A549 (cell line): ENCODE measurements around the gene UFD1. TPM values are rescaled to one million over a fixed set of nuclear protein-coding genes. Genes with fewer than 3 reads are reported as not detected.

Experiments used
- ATAC-seq, 2 experiments: fragments of 200-7000 bp in 1 of 2; fragments of >200 bp in 1 of 2; cut with Nextera tagmentation in 1 of 2; cut with Tn5 transposase in 1 of 2; 3 replicates each; pipeline versions ENCODE4 v1.8.0 to v1.9.1; 2018 to 2020; ENCODE audit warnings: mild to moderate bottlenecking in 1 of 2, moderate library complexity in 1 of 2
- CTCF ChIA-PET: fragments of 300-600 bp; sonication (Branson Sonifier 250); formaldehyde crosslinking; extraction: SDS; loops from one replicate; lab custom pipeline; 2021; ENCODE audit warnings: antibody characterized with exemption, inconsistent platforms; lab: Yijun Ruan, JAX
- POLR2A ChIA-PET: fragments of 350-600 bp; formaldehyde crosslinking; extraction: SDS; loops from one replicate; lab custom pipeline; 2021; ENCODE audit warnings: antibody characterized with exemption, inconsistent platforms; lab: Yijun Ruan, JAX
- DNase-seq, 2 experiments: peaks; one replicate each; pipeline versions ENCODE4 v3.0.0 to v3.0.0-alpha.2; 2011 to 2016; ENCODE audit warnings: low read depth in 1 of 2, low spot score in 1 of 2
- FAIRE-seq: peaks from 2 replicates; lab custom pipeline; 2011; peaks lifted over from hg19 to GRCh38; lab: Jason Lieb, UNC
- H3K27ac ChIP-seq, 2 experiments: fragments of >200 bp; sonication (Bioruptor Twin); formaldehyde crosslinking; 3 replicates each; pipeline ENCODE4 v1.5.1; 2016 to 2017
- H3K4me1 ChIP-seq: fragments of >200 bp; sonication (Bioruptor Twin); formaldehyde crosslinking; 3 replicates; pipeline ENCODE4 v1.6.1; 2016
- H3K4me2 ChIP-seq: fragments of >200 bp; sonication (Bioruptor Twin); formaldehyde crosslinking; 3 replicates; pipeline ENCODE4 v1.6.1; 2016
- H3K4me3 ChIP-seq: fragments of >200 bp; sonication (Bioruptor Twin); formaldehyde crosslinking; 3 replicates; pipeline ENCODE4 v1.5.1; 2016
- H3K9me3 ChIP-seq: fragments of >200 bp; sonication (Bioruptor Twin); formaldehyde crosslinking; 3 replicates; pipeline ENCODE4 v1.6.1; 2016
- CBX8 ChIP-seq: fragments of 200-600 bp; sonication (generic); IDR thresholded peaks from 2 replicates; pipeline ENCODE4 v1.6.1; 2016
- CEBPB ChIP-seq, 2 experiments: fragments of >200 bp in 1 of 2; sonication (Bioruptor Twin) in 1 of 2; formaldehyde crosslinking in 1 of 2; IDR thresholded peaks; 2 replicates each; pipeline ENCODE4 v1.6.1; 2012 to 2016
- CHD2 ChIP-seq: fragments of 150-350 bp; IDR thresholded peaks from 2 replicates; pipeline ENCODE4 v1.6.1; 2014; ENCODE audit warnings: low read length; ENCODE audit not compliant: partially characterized antibody
- CHD4 ChIP-seq: fragments of 200-600 bp; sonication (generic); IDR thresholded peaks from 2 replicates; pipeline ENCODE4 v1.6.1; 2016; ENCODE audit warnings: antibody characterized with exemption, mild to moderate bottlenecking, borderline replicate concordance
- EHF ChIP-seq: fragments of 250-450 bp; sonication (Bioruptor Pico); IDR thresholded peaks from 2 replicates; pipeline ENCODE4 v1.5.0; 2020; ENCODE audit warnings: mild to moderate bottlenecking
- EHMT2 ChIP-seq: fragments of 200-600 bp; sonication (generic); IDR thresholded peaks from 2 replicates; pipeline ENCODE4 v1.6.1; 2016; ENCODE audit warnings: antibody characterized with exemption, low read depth, mild to moderate bottlenecking, moderate library complexity
- EP300 ChIP-seq, 2 experiments: fragments of >200 bp; sonication (Bioruptor Twin); formaldehyde crosslinking; IDR thresholded peaks; 2 replicates in 1 of 2; 3 replicates in 1 of 2; pipeline ENCODE4 v1.6.1; 2016 to 2017
- FOSL2 ChIP-seq, 2 experiments: fragments of 450-650 bp in 1 of 2; fragments of >200 bp in 1 of 2; sonication (Bioruptor Twin) in 1 of 2; formaldehyde crosslinking; IDR thresholded peaks; 2 replicates each; pipeline versions ENCODE4 v1.5.0 to v1.6.1; 2016 to 2020; ENCODE audit warnings: mild to moderate bottlenecking in 1 of 2, moderate library complexity in 1 of 2
- GATA3 ChIP-seq: IDR thresholded peaks from 2 replicates; pipeline ENCODE4 v1.6.1; 2012; ENCODE audit warnings: borderline replicate concordance
- HOXB13 ChIP-seq: fragments of 250-450 bp; sonication (Bioruptor Pico); IDR thresholded peaks from 2 replicates; pipeline ENCODE4 v1.5.0; 2020; ENCODE audit warnings: low read depth, mild to moderate bottlenecking, moderate library complexity
- JUN ChIP-seq, 2 experiments: fragments of >200 bp; sonication (Bioruptor Twin); formaldehyde crosslinking; IDR thresholded peaks; 2 replicates in 1 of 2; 3 replicates in 1 of 2; pipeline ENCODE4 v1.6.1; 2016 to 2017
- JUNB ChIP-seq: fragments of >200 bp; sonication (Bioruptor Twin); formaldehyde crosslinking; IDR thresholded peaks from 2 replicates; pipeline ENCODE4 v1.6.1; 2016
- KDM1A ChIP-seq: fragments of 200-600 bp; sonication (generic); IDR thresholded peaks from 2 replicates; pipeline ENCODE4 v1.6.1; 2016; ENCODE audit warnings: low read depth, mild to moderate bottlenecking
- KDM5A ChIP-seq: fragments of 200-600 bp; sonication (generic); IDR thresholded peaks from 2 replicates; pipeline ENCODE4 v1.6.1; 2016; ENCODE audit warnings: antibody characterized with exemption, mild to moderate bottlenecking
- MAZ ChIP-seq: fragments of 150-350 bp; IDR thresholded peaks from 2 replicates; pipeline ENCODE4 v1.6.1; 2014; ENCODE audit warnings: antibody characterized with exemption, low read depth, low read length, borderline replicate concordance
- MYC ChIP-seq: IDR thresholded peaks from 2 replicates; pipeline ENCODE4 v1.6.1; 2012; ENCODE audit warnings: mild to moderate bottlenecking, inconsistent platforms, low read length, improper control_type of control experiment, borderline replicate concordance
- NFE2L2 ChIP-seq: fragments of 150-350 bp; conservative IDR thresholded peaks from 2 replicates; pipeline ENCODE4 v1.6.1; 2014; ENCODE audit warnings: low read length
- PHF8 ChIP-seq: fragments of 200-600 bp; sonication (generic); IDR thresholded peaks from 2 replicates; pipeline ENCODE4 v1.6.1; 2016; ENCODE audit warnings: low read depth, mild to moderate bottlenecking, antibody characterized with exemption, moderate library complexity, borderline replicate concordance
- POLR2A ChIP-seq: IDR thresholded peaks from 2 replicates; pipeline ENCODE4 v1.6.1; 2012; ENCODE audit warnings: mild to moderate bottlenecking, low read length
- POLR2AphosphoS2 ChIP-seq: conservative IDR thresholded peaks from 2 replicates; pipeline ENCODE4 v1.6.1; 2012; ENCODE audit warnings: low read length, improper control_type of control experiment, inconsistent platforms
- RAD21 ChIP-seq, 2 experiments: fragments of >200 bp in 1 of 2; sonication (Bioruptor Twin) in 1 of 2; formaldehyde crosslinking in 1 of 2; IDR thresholded peaks in 1 of 2; conservative IDR thresholded peaks in 1 of 2; 2 replicates in 1 of 2; 3 replicates in 1 of 2; pipeline ENCODE4 v1.6.1; 2012 to 2018; ENCODE audit warnings: inconsistent platforms in 1 of 2
- RCOR1 ChIP-seq: fragments of 150-350 bp; IDR thresholded peaks from 2 replicates; pipeline ENCODE4 v1.6.1; 2014; ENCODE audit warnings: antibody characterized with exemption, low read length, low read depth
- RNF2 ChIP-seq: fragments of 200-600 bp; sonication (generic); IDR thresholded peaks from 2 replicates; pipeline ENCODE4 v1.6.1; 2016; ENCODE audit warnings: low read depth, mild to moderate bottlenecking, antibody characterized with exemption, moderate library complexity, borderline replicate concordance
- SREBF2 ChIP-seq: fragments of 450-650 bp; IDR thresholded peaks from 2 replicates; pipeline ENCODE4 v1.6.1; 2014; ENCODE audit warnings: mild to moderate bottlenecking, moderate library complexity
- TP53 ChIP-seq: fragments of 250-450 bp; sonication (Bioruptor Pico); IDR thresholded peaks from 2 replicates; pipeline ENCODE4 v1.5.0; 2021; ENCODE audit warnings: mild to moderate bottlenecking, moderate library complexity
- ZFP36 ChIP-seq: fragments of 450-650 bp; IDR thresholded peaks from 2 replicates; pipeline ENCODE4 v1.6.1; 2014; ENCODE audit warnings: borderline replicate concordance; ENCODE audit not compliant: partially characterized antibody
- WGBS: methylation state at CpG from one replicate; pipeline ENCODE4 v1.1.6; 2017; ENCODE audit errors: missing lambda C conversion rate; 5-methylcytosine and 5-hydroxymethylcytosine counted together
- polyA plus RNA-seq, 4 experiments: library from polyadenylated mRNA; depleted of rRNA in 3 of 4; stranded (reverse); fragments of >200 nt; fragmentation: RNase III in 1 of 4; extraction: RNeasy Plus Mini Kit Qiagen cat#74134 plus additional on column Dnase treatment in 1 of 4; gene quantifications; 2 replicates in 3 of 4; 3 replicates in 1 of 4; pipeline ENCODE4 v1.2.3, GENCODE V29; 2011 to 2017
- TF ChIP-seq, protein P1 (sequence below): fragments of 250-450 bp; sonication (Bioruptor Pico); IDR thresholded peaks from 2 replicates; pipeline ENCODE4 v1.5.0; 2020; ENCODE audit warnings: low read depth, mild to moderate bottlenecking, moderate library complexity
- TF ChIP-seq, protein P2 (sequence below): fragments of 150-350 bp; IDR thresholded peaks from 2 replicates; pipeline ENCODE4 v1.6.1; 2014; ENCODE audit warnings: low read depth, mild to moderate bottlenecking, low read length
- TF ChIP-seq, protein P3 (sequence below): fragments of 450-650 bp; IDR thresholded peaks from 2 replicates; pipeline ENCODE4 v1.6.1; 2014; ENCODE audit warnings: antibody characterized with exemption
- TF ChIP-seq, protein P4 (sequence below): IDR thresholded peaks from 2 replicates; pipeline ENCODE4 v1.6.1; 2012; ENCODE audit warnings: low read depth, borderline replicate concordance
- TF ChIP-seq, protein P5 (sequence below): IDR thresholded peaks from 2 replicates; pipeline ENCODE4 v1.6.1; 2012
- TF ChIP-seq, protein P6 (sequence below): IDR thresholded peaks from 2 replicates; pipeline ENCODE4 v1.6.1; 2012

UFD1 gene
- polyA plus RNA-seq, 2 of the 4 experiments (the other 2 are of a cell fraction), result 95.4 to 96.1 TPM

DNA sequence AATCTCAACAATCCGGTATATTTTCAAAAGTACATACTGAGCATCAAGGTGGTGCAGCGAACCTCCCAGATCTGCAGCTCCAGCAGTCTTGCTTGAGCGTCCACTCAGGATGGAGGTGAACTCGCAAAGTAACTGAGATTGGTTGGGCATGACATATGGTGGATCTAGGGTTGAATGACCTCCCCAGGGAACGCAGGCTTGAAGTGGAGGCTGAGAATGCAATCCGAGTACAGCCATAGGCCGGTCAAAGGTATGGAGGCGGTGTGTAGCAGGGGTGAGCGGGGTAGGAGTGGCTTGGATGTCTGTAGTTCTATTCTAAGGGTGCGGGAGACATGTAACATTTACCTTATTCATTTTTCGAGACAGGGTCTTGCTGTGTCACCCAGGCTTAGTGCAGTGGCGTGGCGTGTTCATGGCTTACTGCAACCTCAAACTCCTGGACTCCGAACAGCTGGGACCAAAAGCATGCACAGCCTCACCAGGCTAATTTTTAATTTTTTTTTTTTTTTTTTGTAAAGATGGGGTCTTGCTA is 30.9 kb downstream of the UFD1 start:
- H3K4me3 ChIP-seq, result peak overlapping the region; percentile 66
- FAIRE-seq (no peak), DNase-seq (peak; percentile 31 to 39), ATAC-seq (peak; percentile 45 to 62)
- H3K4me2 ChIP-seq, result peak overlapping the region; percentile 96
- no peaks in the 10 kb centered on the region for H3K9me3 ChIP-seq
- peak overlapping the region; percentile 88 to 97 for H3K27ac ChIP-seq
- H3K4me1 ChIP-seq, result peaks cover 13% of the 10 kb centered on the region; the same call in 2 of the 3 replicates
- TF ChIP-seq CEBPB (IDR thresholded peaks at IDR 0.05), result no peak
- TF ChIP-seq KDM5A, result no peak
- no peak for TF ChIP-seq ZFP36
- TF ChIP-seq EHMT2, result no peak
- no peak for TF ChIP-seq NFE2L2
- TF ChIP-seq JUNB, result no peak
- TF ChIP-seq, protein P1, sequence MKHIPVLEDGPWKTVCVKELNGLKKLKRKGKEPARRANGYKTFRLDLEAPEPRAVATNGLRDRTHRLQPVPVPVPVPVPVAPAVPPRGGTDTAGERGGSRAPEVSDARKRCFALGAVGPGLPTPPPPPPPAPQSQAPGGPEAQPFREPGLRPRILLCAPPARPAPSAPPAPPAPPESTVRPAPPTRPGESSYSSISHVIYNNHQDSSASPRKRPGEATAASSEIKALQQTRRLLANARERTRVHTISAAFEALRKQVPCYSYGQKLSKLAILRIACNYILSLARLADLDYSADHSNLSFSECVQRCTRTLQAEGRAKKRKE (CRISPR knock-in tag), result no peak
- no peak for TF ChIP-seq KDM1A
- no peak for TF ChIP-seq MYC
- no peak for TF ChIP-seq SREBF2
- no peak for TF ChIP-seq RNF2
- TF ChIP-seq CHD4, result no peak
- ChIA-PET CTCF (interaction anchor here (0.8 kb wide), 1 partner anchor 182 kb away, joined by 3 read pairs; no protein-coding TSS in a partner anchor), POLR2A (interaction anchor here (1.2 kb wide), 1 partner anchor 14 kb away, joined by 3 read pairs; no protein-coding TSS in a partner anchor)
- WGBS, result 46% methylated on average over 14 of the region's 14 CpGs

DNA sequence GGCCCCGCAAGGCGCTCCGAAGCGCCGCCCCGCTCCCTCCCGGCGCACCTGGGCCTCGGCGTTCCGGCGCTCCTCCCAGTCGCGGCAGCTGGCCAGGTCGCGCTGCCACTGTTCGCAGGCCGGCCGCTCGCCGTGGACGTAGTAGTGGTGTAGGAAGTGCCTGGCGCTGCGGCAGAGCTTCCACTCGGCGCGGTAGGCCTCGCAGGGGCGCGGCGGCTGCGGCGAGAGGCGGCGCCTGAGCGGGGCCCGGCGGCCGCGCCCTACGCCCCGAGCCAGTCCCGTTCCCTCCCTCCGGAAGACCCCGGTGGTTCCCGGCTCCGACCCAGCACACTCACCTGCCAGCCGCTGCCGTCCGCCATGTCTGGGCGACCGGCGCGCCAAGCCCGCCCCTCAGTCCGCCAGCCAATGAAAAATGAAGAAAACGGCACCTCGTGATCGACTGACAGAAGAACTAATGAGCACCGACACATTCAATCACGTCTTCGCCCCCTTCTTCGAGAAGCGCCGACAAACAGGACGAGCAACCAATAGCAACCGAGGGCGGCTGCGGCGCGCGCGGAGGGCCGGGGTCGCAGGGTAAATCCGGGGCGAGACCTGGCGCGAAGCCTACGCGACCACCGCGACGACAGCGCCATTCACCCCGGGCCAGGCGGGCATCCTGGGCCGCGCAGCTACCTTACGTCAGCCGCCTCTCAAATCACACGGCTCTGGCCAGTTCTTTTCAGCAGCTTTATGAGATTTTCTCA is 31.5 kb downstream of the UFD1 start, which contains the start of gene C22orf39:
TSS of gene C22orf39 (minus strand) at position 382 of the 746 bp plus-strand sequence. CDS start at position 359, 23 bp downstream.
- Histone ChIP-seq H3K4me1 (peaks cover 13% of the 10 kb centered on the region; the same call in 2 of the 3 replicates), H3K4me2 (peak within 1 kb of the TSS; percentile 96), H3K9me3 (no peaks in the 10 kb centered on the region), H3K27ac (peak within 1 kb of the TSS; percentile 88 to 97), H3K4me3 (peak within 1 kb of the TSS; percentile 66)
- ChIA-PET CTCF (interaction anchor here (1.1 kb wide), 1 partner anchor 16 kb away, joined by 3 read pairs; no protein-coding TSS in a partner anchor), POLR2A (interaction anchor here (0.5 to 1.2 kb wide), 4 partner anchors 8 to 135 kb away, joined by 3 to 4 read pairs (median 3); partner anchors contain the start of gene HIRA)
- 0% methylated on average over 18 of the region's 92 CpGs for WGBS
- DNase-seq, result peak; percentile 87 to 89
- ATAC-seq, result peak; percentile 93 to 95
- FAIRE-seq, result no peak
- TF ChIP-seq GATA3 (no peak), POLR2AphosphoS2 (no peak), TP53 (CRISPR knock-in tag) (no peak), EHF (CRISPR knock-in tag) (no peak), FOSL2 (IDR thresholded peaks at IDR 0.05) (no peak), FOSL2 (CRISPR knock-in tag; IDR thresholded peaks at IDR 0.05) (no peak), EP300 (IDR thresholded peaks at IDR 0.05) (no peak), EHMT2 (no peak), CHD2 (no peak), RAD21 (conservative IDR thresholded peaks at IDR 0.05 in 1 of 2, IDR thresholded peaks at IDR 0.05 in 1 of 2) (no peak), HOXB13 (no peak), CBX8 (no peak), POLR2A (peak; percentile 66), CEBPB (IDR thresholded peaks at IDR 0.05) (no peak), MYC (no peak), PHF8 (peak; percentile 75; the same call in 1 of the 2 replicates), RCOR1 (no peak), KDM5A (peak; percentile 39; the same call in 1 of the 2 replicates), MAZ (no peak), JUN (IDR thresholded peaks at IDR 0.05) (peak in 1 of 2 experiments; percentile 80; a peak in 2 of 5 replicates), NFE2L2 (no peak)
- TF ChIP-seq, protein P2, sequence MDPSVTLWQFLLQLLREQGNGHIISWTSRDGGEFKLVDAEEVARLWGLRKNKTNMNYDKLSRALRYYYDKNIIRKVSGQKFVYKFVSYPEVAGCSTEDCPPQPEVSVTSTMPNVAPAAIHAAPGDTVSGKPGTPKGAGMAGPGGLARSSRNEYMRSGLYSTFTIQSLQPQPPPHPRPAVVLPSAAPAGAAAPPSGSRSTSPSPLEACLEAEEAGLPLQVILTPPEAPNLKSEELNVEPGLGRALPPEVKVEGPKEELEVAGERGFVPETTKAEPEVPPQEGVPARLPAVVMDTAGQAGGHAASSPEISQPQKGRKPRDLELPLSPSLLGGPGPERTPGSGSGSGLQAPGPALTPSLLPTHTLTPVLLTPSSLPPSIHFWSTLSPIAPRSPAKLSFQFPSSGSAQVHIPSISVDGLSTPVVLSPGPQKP, result no peak
- TF ChIP-seq, protein P3, sequence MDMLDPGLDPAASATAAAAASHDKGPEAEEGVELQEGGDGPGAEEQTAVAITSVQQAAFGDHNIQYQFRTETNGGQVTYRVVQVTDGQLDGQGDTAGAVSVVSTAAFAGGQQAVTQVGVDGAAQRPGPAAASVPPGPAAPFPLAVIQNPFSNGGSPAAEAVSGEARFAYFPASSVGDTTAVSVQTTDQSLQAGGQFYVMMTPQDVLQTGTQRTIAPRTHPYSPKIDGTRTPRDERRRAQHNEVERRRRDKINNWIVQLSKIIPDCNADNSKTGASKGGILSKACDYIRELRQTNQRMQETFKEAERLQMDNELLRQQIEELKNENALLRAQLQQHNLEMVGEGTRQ, result peak; percentile 52
- TF ChIP-seq, protein P4, sequence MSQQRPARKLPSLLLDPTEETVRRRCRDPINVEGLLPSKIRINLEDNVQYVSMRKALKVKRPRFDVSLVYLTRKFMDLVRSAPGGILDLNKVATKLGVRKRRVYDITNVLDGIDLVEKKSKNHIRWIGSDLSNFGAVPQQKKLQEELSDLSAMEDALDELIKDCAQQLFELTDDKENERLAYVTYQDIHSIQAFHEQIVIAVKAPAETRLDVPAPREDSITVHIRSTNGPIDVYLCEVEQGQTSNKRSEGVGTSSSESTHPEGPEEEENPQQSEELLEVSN, result peak; percentile 61; the same call in 1 of the 2 replicates
- TF ChIP-seq, protein P5, sequence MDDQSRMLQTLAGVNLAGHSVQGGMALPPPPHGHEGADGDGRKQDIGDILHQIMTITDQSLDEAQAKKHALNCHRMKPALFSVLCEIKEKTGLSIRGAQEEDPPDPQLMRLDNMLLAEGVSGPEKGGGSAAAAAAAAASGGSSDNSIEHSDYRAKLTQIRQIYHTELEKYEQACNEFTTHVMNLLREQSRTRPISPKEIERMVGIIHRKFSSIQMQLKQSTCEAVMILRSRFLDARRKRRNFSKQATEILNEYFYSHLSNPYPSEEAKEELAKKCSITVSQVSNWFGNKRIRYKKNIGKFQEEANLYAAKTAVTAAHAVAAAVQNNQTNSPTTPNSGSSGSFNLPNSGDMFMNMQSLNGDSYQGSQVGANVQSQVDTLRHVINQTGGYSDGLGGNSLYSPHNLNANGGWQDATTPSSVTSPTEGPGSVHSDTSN, result peak; percentile 91
- TF ChIP-seq, protein P6, sequence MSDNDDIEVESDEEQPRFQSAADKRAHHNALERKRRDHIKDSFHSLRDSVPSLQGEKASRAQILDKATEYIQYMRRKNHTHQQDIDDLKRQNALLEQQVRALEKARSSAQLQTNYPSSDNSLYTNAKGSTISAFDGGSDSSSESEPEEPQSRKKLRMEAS, result peak; percentile 40
